HEK293T (cell line): ENCODE measurements around the gene GHRL.
"Not testable (repeated sequence)": the region's sequence is repeated elsewhere in the genome, so short reads cannot be mapped to it uniquely, and the experiment has no call there.

Experiments used
- BHLHE40 ChIP-seq: fragments of 450-650 bp; IDR thresholded peaks from 2 replicates; pipeline ENCODE4 v1.6.1; 2016; ENCODE audit warnings: mild to moderate bottlenecking, moderate library complexity, borderline replicate concordance
- ELF4 ChIP-seq: fragments of 450-650 bp; IDR thresholded peaks from 2 replicates; pipeline ENCODE4 v1.6.1; 2017; ENCODE audit warnings: antibody characterized with exemption
- FOXM1 ChIP-seq: fragments of 450-650 bp; IDR thresholded peaks from 2 replicates; pipeline ENCODE4 v1.6.1; 2017; ENCODE audit warnings: mild to moderate bottlenecking, borderline replicate concordance
- HDGF ChIP-seq: fragments of 450-650 bp; IDR thresholded peaks from 2 replicates; pipeline ENCODE4 v1.6.1; 2017; ENCODE audit warnings: antibody characterized with exemption, borderline replicate concordance
- L3MBTL2 ChIP-seq: fragments of 450-650 bp; conservative IDR thresholded peaks from 2 replicates; pipeline ENCODE4 v1.6.1; 2016; ENCODE audit warnings: mild to moderate bottlenecking
- SP1 ChIP-seq: fragments of 450-650 bp; IDR thresholded peaks from 2 replicates; pipeline ENCODE4 v1.6.1; 2017
- TARDBP ChIP-seq: fragments of 450-650 bp; IDR thresholded peaks from 2 replicates; pipeline ENCODE4 v1.6.1; 2016
- TF ChIP-seq, protein P1 (sequence below): fragments of 450-650 bp; IDR thresholded peaks from 2 replicates; pipeline ENCODE4 v1.6.1; 2016

DNA sequence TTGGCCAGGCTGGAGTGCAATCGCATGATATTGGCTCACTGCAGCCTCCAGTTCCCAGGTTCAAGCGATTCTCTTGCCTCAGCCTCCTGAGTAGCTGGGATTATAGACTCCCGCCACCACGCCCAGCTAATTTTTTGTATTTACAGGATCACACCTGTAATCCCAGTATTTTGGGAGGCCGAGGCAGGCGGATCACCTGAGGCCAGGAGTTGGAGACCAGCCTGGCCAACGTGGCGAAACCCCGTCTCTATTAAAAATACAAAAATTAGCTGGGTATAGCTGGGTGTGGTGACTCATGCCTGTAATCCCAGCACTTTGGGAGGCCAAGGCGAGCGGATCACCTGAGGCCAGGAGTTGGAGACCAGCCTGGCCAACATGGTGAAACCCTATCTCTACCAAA, 20.3 kb downstream of the GHRL start:
- not testable (repeated sequence) for TF ChIP-seq SP1, L3MBTL2, BHLHE40, TARDBP, HDGF, ELF4, FOXM1
- TF ChIP-seq, protein P1, sequence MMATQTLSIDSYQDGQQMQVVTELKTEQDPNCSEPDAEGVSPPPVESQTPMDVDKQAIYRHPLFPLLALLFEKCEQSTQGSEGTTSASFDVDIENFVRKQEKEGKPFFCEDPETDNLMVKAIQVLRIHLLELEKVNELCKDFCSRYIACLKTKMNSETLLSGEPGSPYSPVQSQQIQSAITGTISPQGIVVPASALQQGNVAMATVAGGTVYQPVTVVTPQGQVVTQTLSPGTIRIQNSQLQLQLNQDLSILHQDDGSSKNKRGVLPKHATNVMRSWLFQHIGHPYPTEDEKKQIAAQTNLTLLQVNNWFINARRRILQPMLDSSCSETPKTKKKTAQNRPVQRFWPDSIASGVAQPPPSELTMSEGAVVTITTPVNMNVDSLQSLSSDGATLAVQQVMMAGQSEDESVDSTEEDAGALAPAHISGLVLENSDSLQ: not testable (repeated sequence)
